SK-N-SH treated with all-trans-retinoic acid at 6 μM for 48 hours (cell line): Measurements from ENCODE around the gene BICD1.

ENCODE experiments used
- ARNTL ChIP-seq: fragments of 450-650 bp; formaldehyde crosslinking; IDR thresholded peaks from 2 replicates; pipeline ENCODE4 v1.5.0; 2020; ENCODE audit warnings: low read depth, mild to moderate bottlenecking, moderate library complexity, borderline replicate concordance
- BACH2 ChIP-seq: fragments of 250-450 bp; sonication (Bioruptor Pico); IDR thresholded peaks from 2 replicates; pipeline ENCODE4 v1.9.0; 2021; ENCODE audit warnings: mild to moderate bottlenecking, borderline replicate concordance
- GLIS3 ChIP-seq: fragments of 250-450 bp; sonication (Bioruptor Pico); IDR thresholded peaks from 2 replicates; pipeline ENCODE4 v1.5.0; 2020; ENCODE audit warnings: mild to moderate bottlenecking, moderate library complexity
- PATZ1 ChIP-seq: fragments of 250-450 bp; sonication (Bioruptor Pico); IDR thresholded peaks from 2 replicates; pipeline ENCODE4 v1.8.0; 2020; ENCODE audit warnings: mild to moderate bottlenecking, moderate library complexity, borderline replicate concordance
- PPARA ChIP-seq: fragments of 250-450 bp; sonication (Bioruptor Pico); IDR thresholded peaks from 2 replicates; pipeline ENCODE4 v1.5.0; 2020; ENCODE audit warnings: mild to moderate bottlenecking, borderline replicate concordance
- RARB ChIP-seq: fragments of 250-450 bp; sonication (Bioruptor Pico); IDR thresholded peaks from 2 replicates; pipeline ENCODE4 v1.8.0; 2021; ENCODE audit warnings: mild to moderate bottlenecking, moderate library complexity
- ZFP30 ChIP-seq: fragments of 450-650 bp; formaldehyde crosslinking; IDR thresholded peaks from 2 replicates; pipeline ENCODE4 v1.5.0; 2022; ENCODE audit warnings: mild to moderate bottlenecking, moderate library complexity
- ZNF565 ChIP-seq: fragments of 450-650 bp; formaldehyde crosslinking; conservative IDR thresholded peaks from 2 replicates; pipeline ENCODE4 v1.5.0; 2020; ENCODE audit warnings: low read depth, mild to moderate bottlenecking, moderate library complexity
- TF ChIP-seq, protein P1 (sequence below): fragments of 250-450 bp; sonication (Bioruptor Pico); IDR thresholded peaks from 2 replicates; pipeline ENCODE4 v1.5.0; 2020; ENCODE audit warnings: mild to moderate bottlenecking, moderate library complexity
- TF ChIP-seq, protein P2 (sequence below): fragments of 250-450 bp; sonication (Bioruptor Pico); IDR thresholded peaks from 2 replicates; pipeline ENCODE4 v1.5.1; 2021; ENCODE audit warnings: mild to moderate bottlenecking, moderate library complexity

- TF ChIP-seq ARNTL (CRISPR knock-in tag) = no peak
- TF ChIP-seq, protein P1, sequence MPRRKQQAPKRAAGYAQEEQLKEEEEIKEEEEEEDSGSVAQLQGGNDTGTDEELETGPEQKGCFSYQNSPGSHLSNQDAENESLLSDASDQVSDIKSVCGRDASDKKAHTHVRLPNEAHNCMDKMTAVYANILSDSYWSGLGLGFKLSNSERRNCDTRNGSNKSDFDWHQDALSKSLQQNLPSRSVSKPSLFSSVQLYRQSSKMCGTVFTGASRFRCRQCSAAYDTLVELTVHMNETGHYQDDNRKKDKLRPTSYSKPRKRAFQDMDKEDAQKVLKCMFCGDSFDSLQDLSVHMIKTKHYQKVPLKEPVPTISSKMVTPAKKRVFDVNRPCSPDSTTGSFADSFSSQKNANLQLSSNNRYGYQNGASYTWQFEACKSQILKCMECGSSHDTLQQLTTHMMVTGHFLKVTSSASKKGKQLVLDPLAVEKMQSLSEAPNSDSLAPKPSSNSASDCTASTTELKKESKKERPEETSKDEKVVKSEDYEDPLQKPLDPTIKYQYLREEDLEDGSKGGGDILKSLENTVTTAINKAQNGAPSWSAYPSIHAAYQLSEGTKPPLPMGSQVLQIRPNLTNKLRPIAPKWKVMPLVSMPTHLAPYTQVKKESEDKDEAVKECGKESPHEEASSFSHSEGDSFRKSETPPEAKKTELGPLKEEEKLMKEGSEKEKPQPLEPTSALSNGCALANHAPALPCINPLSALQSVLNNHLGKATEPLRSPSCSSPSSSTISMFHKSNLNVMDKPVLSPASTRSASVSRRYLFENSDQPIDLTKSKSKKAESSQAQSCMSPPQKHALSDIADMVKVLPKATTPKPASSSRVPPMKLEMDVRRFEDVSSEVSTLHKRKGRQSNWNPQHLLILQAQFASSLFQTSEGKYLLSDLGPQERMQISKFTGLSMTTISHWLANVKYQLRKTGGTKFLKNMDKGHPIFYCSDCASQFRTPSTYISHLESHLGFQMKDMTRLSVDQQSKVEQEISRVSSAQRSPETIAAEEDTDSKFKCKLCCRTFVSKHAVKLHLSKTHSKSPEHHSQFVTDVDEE = no peak
- TF ChIP-seq ZNF565 (CRISPR knock-in tag) = no peak
- TF ChIP-seq, protein P2, sequence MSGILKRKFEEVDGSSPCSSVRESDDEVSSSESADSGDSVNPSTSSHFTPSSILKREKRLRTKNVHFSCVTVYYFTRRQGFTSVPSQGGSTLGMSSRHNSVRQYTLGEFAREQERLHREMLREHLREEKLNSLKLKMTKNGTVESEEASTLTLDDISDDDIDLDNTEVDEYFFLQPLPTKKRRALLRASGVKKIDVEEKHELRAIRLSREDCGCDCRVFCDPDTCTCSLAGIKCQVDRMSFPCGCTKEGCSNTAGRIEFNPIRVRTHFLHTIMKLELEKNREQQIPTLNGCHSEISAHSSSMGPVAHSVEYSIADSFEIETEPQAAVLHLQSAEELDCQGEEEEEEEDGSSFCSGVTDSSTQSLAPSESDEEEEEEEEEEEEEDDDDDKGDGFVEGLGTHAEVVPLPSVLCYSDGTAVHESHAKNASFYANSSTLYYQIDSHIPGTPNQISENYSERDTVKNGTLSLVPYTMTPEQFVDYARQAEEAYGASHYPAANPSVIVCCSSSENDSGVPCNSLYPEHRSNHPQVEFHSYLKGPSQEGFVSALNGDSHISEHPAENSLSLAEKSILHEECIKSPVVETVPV = no peak
- no peak for TF ChIP-seq GLIS3 (CRISPR knock-in tag)
- no peak for TF ChIP-seq PATZ1 (CRISPR knock-in tag)
- TF ChIP-seq RARB = no peak
- TF ChIP-seq BACH2 (CRISPR knock-in tag) = no peak
- TF ChIP-seq ZFP30 (CRISPR knock-in tag) = no peak
- TF ChIP-seq PPARA = no peak
Observed at GRCh38 chr12:32074432-32074831, 32.2 kb upstream of the BICD1 start.
